Measurements from ENCODE around the gene MCM6. TPM values are rescaled to one million over a fixed set of nuclear protein-coding genes. Genes with fewer than 3 reads are reported as not detected.
"Not testable (repeated sequence)": the region's sequence is repeated elsewhere in the genome, so short reads cannot be mapped to it uniquely, and the experiment has no call there.

MCM6 gene
- total RNA-seq, 1 experiment from 2014 or later = 96.0 TPM

- no peak overlapping the region for H3K4me3 Mint-ChIP-seq (ENCODE audit: unreplicated experiment)
Observed at GRCh38 chr2:135796606-135797005, 79.6 kb downstream of the MCM6 start.

GRCh38 chr2:135795641-135796040 lies 80.6 kb downstream of the MCM6 start:
- POLR2A ChIA-PET; H3K27ac Mint-ChIP-seq (ENCODE audit: unreplicated experiment); BruUV-seq (replicated peaks); H3K27me3 ChIP-seq (replicated peaks; ENCODE audit: control insufficient read depth, insufficient read depth, low read length); H3K9me3 ChIP-seq; H3K4me1 Mint-ChIP-seq (ENCODE audit: low read depth, unreplicated experiment); H3K4me3 Mint-ChIP-seq (ENCODE audit: unreplicated experiment); H3K27me3 Mint-ChIP-seq (ENCODE audit: insufficient read depth, unreplicated experiment); H3K36me3 Mint-ChIP-seq (ENCODE audit: insufficient read depth, unreplicated experiment); H3K36me3 ChIP-seq (ENCODE audit: control insufficient read depth, insufficient read depth, low read length); H3K4me1 ChIP-seq; H3K4me3 ChIP-seq (ENCODE audit: low read depth, low read length); H3K9me3 Mint-ChIP-seq (ENCODE audit: unreplicated experiment); DNase-seq; CTCF ChIA-PET: not testable (repeated sequence)
- intact Hi-C loops (cut with micrococcal nuclease; ENCODE audit: unreplicated experiment) = loop anchor here (10.0 kb wide), 1 partner anchor 589 kb away; no protein-coding TSS in a partner anchor

More at GRCh38 chr2:135796606-135797005, 79.6 kb downstream of the MCM6 start:
- Mint-ChIP-seq H3K4me1 (ENCODE audit: low read depth, unreplicated experiment) (no peaks in the 10 kb centered on the region), H3K27ac (ENCODE audit: unreplicated experiment) (peak overlapping the region; percentile 3), H3K9me3 (ENCODE audit: unreplicated experiment) (no peaks in the 10 kb centered on the region), H3K27me3 (ENCODE audit: insufficient read depth, unreplicated experiment) (no peaks in the 10 kb centered on the region), H3K36me3 (ENCODE audit: insufficient read depth, unreplicated experiment) (no peaks in the 10 kb centered on the region)
- H3K4me3 ChIP-seq (ENCODE audit: low read depth, low read length) = no peak overlapping the region
- TF ChIP-seq CTCF (IDR thresholded peaks at IDR 0.05; ENCODE audit: insufficient read depth in 1 of 2, low read depth in 1 of 2, low read length in 1 of 2, severe bottlenecking in 1 of 2, unreplicated experiment in 1 of 2) = no peak
- no peaks in the 10 kb centered on the region for H3K4me1 ChIP-seq
- DNase-seq = no peak
- H3K9me3 ChIP-seq = peaks cover 12% of the 10 kb centered on the region
- intact Hi-C loops (cut with micrococcal nuclease; ENCODE audit: unreplicated experiment) = loop anchor here (1.0 to 10.0 kb wide), 2 partner anchors 588 to 807 kb away; no protein-coding TSS in a partner anchor
- no peaks in the 10 kb centered on the region for H3K36me3 ChIP-seq (ENCODE audit: control insufficient read depth, insufficient read depth, low read length)
- POLR2A ChIA-PET = no interaction called here
- no TSS peak for BruUV-seq (replicated peaks)
- CTCF ChIA-PET = interaction anchor here (0.6 to 0.9 kb wide), 2 partner anchors 36 to 773 kb away, joined by 3 read pairs; no protein-coding TSS in a partner anchor
- no peaks in the 10 kb centered on the region for H3K27me3 ChIP-seq (replicated peaks; ENCODE audit: control insufficient read depth, insufficient read depth, low read length)

GRCh38 chr2:135792401-135793150 lies 83.7 kb downstream of the MCM6 start:
- Mint-ChIP-seq H3K27me3 (ENCODE audit: insufficient read depth, unreplicated experiment) (no peaks in the 10 kb centered on the region), H3K9me3 (ENCODE audit: unreplicated experiment) (no peaks in the 10 kb centered on the region), H3K36me3 (ENCODE audit: insufficient read depth, unreplicated experiment) (peaks cover 8% of the 10 kb centered on the region), H3K4me3 (ENCODE audit: unreplicated experiment) (no peak overlapping the region), H3K4me1 (ENCODE audit: low read depth, unreplicated experiment) (no peaks in the 10 kb centered on the region), H3K27ac (ENCODE audit: unreplicated experiment) (no peak overlapping the region)
- Histone ChIP-seq H3K27me3 (replicated peaks; ENCODE audit: control insufficient read depth, insufficient read depth, low read length) (no peaks in the 10 kb centered on the region), H3K36me3 (ENCODE audit: control insufficient read depth, insufficient read depth, low read length) (no peaks in the 10 kb centered on the region), H3K9me3 (no peaks in the 10 kb centered on the region), H3K4me1 (no peaks in the 10 kb centered on the region), H3K4me3 (ENCODE audit: low read depth, low read length) (no peak overlapping the region)
- no peak for TF ChIP-seq CTCF (IDR thresholded peaks at IDR 0.05; ENCODE audit: insufficient read depth in 1 of 2, low read depth in 1 of 2, low read length in 1 of 2, severe bottlenecking in 1 of 2, unreplicated experiment in 1 of 2)
- BruUV-seq (replicated peaks) = no TSS peak
- POLR2A ChIA-PET = no interaction called here
- intact Hi-C loops (cut with micrococcal nuclease; ENCODE audit: unreplicated experiment) = loop anchor here (10.0 kb wide), 1 partner anchor 592 kb away; no protein-coding TSS in a partner anchor
- DNase-seq = no peak
- CTCF ChIA-PET = interaction anchor here (1.1 kb wide), 1 partner anchor 11 kb away, joined by 4 read pairs; no protein-coding TSS in a partner anchor
